ENCODE data around the gene SCO2. TPM values are rescaled to one million over a fixed set of nuclear protein-coding genes. Genes with fewer than 3 reads are reported as not detected.

The SCO2 gene
- total and polyA plus RNA-seq, 2 of the 4 experiments (the other 2 are of a cell fraction): 1.3 to 1.9 TPM

GRCh38 chr22:50556703-50557102, 31.3 kb upstream of the SCO2 start:
- H3K14ac ChIP-seq (replicated peaks; ENCODE audit: low read depth, low read length): no peak overlapping the region
- intact Hi-C loops (cut with micrococcal nuclease): no loop called here

More at GRCh38 chr22:50556703-50557102, 31.3 kb upstream of the SCO2 start:
- Histone ChIP-seq H3K27me3 (ENCODE audit: control insufficient read depth, insufficient read depth, low read length) (peaks cover 40% of the 10 kb centered on the region), H3K56ac (ENCODE audit: extremely low read depth, insufficient read depth, low read length) (no peak overlapping the region), H3K79me1 (ENCODE audit: low read depth in 1 of 2, low read length in 2 of 2) (no peaks in the 10 kb centered on the region), H3K4ac (ENCODE audit: low read depth, low read length) (no peak overlapping the region), H3K27ac (ENCODE audit: insufficient read depth, low read length) (no peak overlapping the region), H4K5ac (ENCODE audit: low read depth, low read length) (no peak overlapping the region), H3K9ac (ENCODE audit: low read depth, low read length) (no peak overlapping the region), H4K8ac (ENCODE audit: low read depth in 2 of 2, low read length in 2 of 2) (no peak overlapping the region), H3K36me3 (ENCODE audit: control insufficient read depth, insufficient read depth, low read length) (no peaks in the 10 kb centered on the region), H2BK5ac (ENCODE audit: low read depth, low read length, poor library complexity, severe bottlenecking) (no peak overlapping the region), H3K9me3 (ENCODE audit: control insufficient read depth, insufficient read depth, low read length) (no peaks in the 10 kb centered on the region), H4K91ac (ENCODE audit: insufficient read depth, low read depth, low read length) (no peak overlapping the region), H2AK5ac (ENCODE audit: low read depth, low read length) (no peak overlapping the region), H2BK20ac (ENCODE audit: low read depth, low read length) (no peak overlapping the region), H2BK120ac (ENCODE audit: low read depth, low read length) (no peak overlapping the region), H3K18ac (ENCODE audit: low read depth, low read length) (no peak overlapping the region), H2AFZ (replicated peaks; ENCODE audit: low read length, poor library complexity) (no peak overlapping the region), H3K4me3 (ENCODE audit: insufficient read depth, low read depth, low read length) (no peak overlapping the region), H2BK15ac (ENCODE audit: low read depth, low read length) (no peak overlapping the region), H3K4me2 (ENCODE audit: low read depth, low read length) (no peak overlapping the region), H3K4me1 (ENCODE audit: control insufficient read depth, insufficient read depth, low read length) (no peaks in the 10 kb centered on the region), H3K23ac (ENCODE audit: low read depth, low read length) (no peak overlapping the region), H3K9me1 (ENCODE audit: insufficient read depth, low read length) (no peaks in the 10 kb centered on the region), H4K20me1 (ENCODE audit: insufficient read depth, low read length) (no peaks in the 10 kb centered on the region), H2AK9ac (replicated peaks; ENCODE audit: low read depth, low read length, poor library complexity) (no peak overlapping the region)
- ATAC-seq (ENCODE audit: low read depth): no peak
- no TSS peak for BruUV-seq (replicated peaks)
- dilution Hi-C loops (cut with HindIII; ENCODE audit: low sequenced_read_pairs, unreplicated experiment): no loop called here
- DNase-seq: no peak
- in situ Hi-C loops (cut with MboI; ENCODE audit: low sequenced_read_pairs): no loop called here
- POLR2A ChIA-PET (ENCODE audit: unreplicated experiment): interaction anchor here (0.5 kb wide), 1 partner anchor 16 kb away, joined by 9 read pairs; no protein-coding TSS in a partner anchor
- TF ChIP-seq ELK1 (IDR thresholded peaks at IDR 0.05; ENCODE audit: borderline replicate concordance, low read depth, low read length): no peak
- TF ChIP-seq RAD21 (IDR thresholded peaks at IDR 0.05; ENCODE audit: low read length): no peak
- no peak for TF ChIP-seq RFX5 (IDR thresholded peaks at IDR 0.05; ENCODE audit: low read depth, low read length)
- no peak for TF ChIP-seq MAZ (IDR thresholded peaks at IDR 0.05; ENCODE audit: borderline replicate concordance, low read depth, low read length)
- no peak for TF ChIP-seq BHLHE40 (IDR thresholded peaks at IDR 0.05; ENCODE audit: low read depth, low read length)
- TF ChIP-seq MXI1 (IDR thresholded peaks at IDR 0.05; ENCODE audit: borderline replicate concordance, low read depth, low read length): no peak
- no peak for TF ChIP-seq FOS (IDR thresholded peaks at IDR 0.05; ENCODE audit: low read depth, low read length)
- no peak for TF ChIP-seq POLR2A (IDR thresholded peaks at IDR 0.05; ENCODE audit: low read depth, low read length)
- no peak for TF ChIP-seq CTCF (conservative IDR thresholded peaks at IDR 0.05; ENCODE audit: low read depth, low read length)
- no peak for TF ChIP-seq RCOR1 (IDR thresholded peaks at IDR 0.05; ENCODE audit: insufficient replicate concordance, low read length)
- TF ChIP-seq CHD1 (IDR thresholded peaks at IDR 0.05; ENCODE audit: low read depth, low read length): no peak
- TF ChIP-seq SMC3 (IDR thresholded peaks at IDR 0.05; ENCODE audit: low read depth, low read length): no peak
- CTCF ChIA-PET: interaction anchor here (0.5 to 1.0 kb wide), 3 partner anchors 11 to 31 kb away, joined by 3 read pairs; partner anchors contain the start of gene KLHDC7B
- no CpG with 5 or more reads among the region's 5 CpGs for WGBS, 2 experiments (ENCODE audit: extremely low coverage in 2 of 2, insufficient read length in 1 of 2)
